ENCODE measurements around the gene PEX12. TPM values are rescaled to one million over a fixed set of nuclear protein-coding genes. Genes with fewer than 3 reads are reported as not detected.

PEX12 gene
- 10 to 100 TPM in 1 of 2 donors, 1 to 10 TPM in 1; 9.4 to 11.6 TPM for total RNA-seq

- Histone ChIP-seq H3K36me3 (no peaks in the 10 kb centered on the region), H3K9me3 (no peaks in the 10 kb centered on the region), H3K27me3 (replicated peaks; ENCODE audit: insufficient read depth) (no peaks in the 10 kb centered on the region), H3K27ac (peak within 1 kb of the TSS; percentile 73 to 79), H3K4me1 (replicated peaks) (no peaks in the 10 kb centered on the region), H3K4me3 (peak within 1 kb of the TSS; percentile 57 to 58)
- under 1% methylated on average over 45 of the region's 45 CpGs for WGBS
- intact Hi-C loops (cut with DNase I) = loop anchor here (1.0 to 5.0 kb wide), 2 partner anchors 9 to 1321 kb away; partner anchors contain the start of genes AP2B1 and CCL2
- DNase-seq (ENCODE audit: low spot score) = peak; percentile 88
- TF ChIP-seq, protein P1, sequence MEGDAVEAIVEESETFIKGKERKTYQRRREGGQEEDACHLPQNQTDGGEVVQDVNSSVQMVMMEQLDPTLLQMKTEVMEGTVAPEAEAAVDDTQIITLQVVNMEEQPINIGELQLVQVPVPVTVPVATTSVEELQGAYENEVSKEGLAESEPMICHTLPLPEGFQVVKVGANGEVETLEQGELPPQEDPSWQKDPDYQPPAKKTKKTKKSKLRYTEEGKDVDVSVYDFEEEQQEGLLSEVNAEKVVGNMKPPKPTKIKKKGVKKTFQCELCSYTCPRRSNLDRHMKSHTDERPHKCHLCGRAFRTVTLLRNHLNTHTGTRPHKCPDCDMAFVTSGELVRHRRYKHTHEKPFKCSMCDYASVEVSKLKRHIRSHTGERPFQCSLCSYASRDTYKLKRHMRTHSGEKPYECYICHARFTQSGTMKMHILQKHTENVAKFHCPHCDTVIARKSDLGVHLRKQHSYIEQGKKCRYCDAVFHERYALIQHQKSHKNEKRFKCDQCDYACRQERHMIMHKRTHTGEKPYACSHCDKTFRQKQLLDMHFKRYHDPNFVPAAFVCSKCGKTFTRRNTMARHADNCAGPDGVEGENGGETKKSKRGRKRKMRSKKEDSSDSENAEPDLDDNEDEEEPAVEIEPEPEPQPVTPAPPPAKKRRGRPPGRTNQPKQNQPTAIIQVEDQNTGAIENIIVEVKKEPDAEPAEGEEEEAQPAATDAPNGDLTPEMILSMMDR (IDR thresholded peaks at IDR 0.05) = peak in 2 of 4 experiments; percentile 11 to 35
- TF ChIP-seq POLR2A (IDR thresholded peaks at IDR 0.05) = peak; percentile 57
- peak; percentile 93 for TF ChIP-seq POLR2AphosphoS5 (IDR thresholded peaks at IDR 0.05)
These were observed at the start of gene PEX12 for GRCh38 chr17:35578197-35578928. PEX12 (minus strand) TSS chr17:35578571; CDS start chr17:35578021, 550 bp downstream.

- Histone ChIP-seq H3K36me3 (peaks cover 0 to 3% of the 10 kb centered on the region in 2 donors), H3K27me3 (replicated peaks; ENCODE audit: insufficient read depth) (no peaks in the 10 kb centered on the region), H3K4me1 (replicated peaks) (no peaks in the 10 kb centered on the region), H3K4me3 (no peak overlapping the region), H3K9me3 (no peaks in the 10 kb centered on the region), H3K27ac (no peak overlapping the region)
- no peak for TF ChIP-seq POLR2A (IDR thresholded peaks at IDR 0.05)
- no peak for TF ChIP-seq POLR2AphosphoS5 (IDR thresholded peaks at IDR 0.05)
- TF ChIP-seq, protein P1 (IDR thresholded peaks at IDR 0.05) = no peak
- 62% methylated on average over 4 of the region's 4 CpGs for WGBS
- DNase-seq (ENCODE audit: low spot score) = no peak
- intact Hi-C loops (cut with DNase I) = no loop called here
These were observed 49.0 kb upstream of the PEX12 start for GRCh38 chr17:35627417-35627816.

- DNase-seq (ENCODE audit: low spot score) = no peak
- H3K4me3 ChIP-seq = no peak overlapping the region
- 70% methylated on average over 1 of the region's 1 CpG for WGBS
- peaks cover 0 to 3% of the 10 kb centered on the region in 2 donors for H3K36me3 ChIP-seq
- H3K27me3 ChIP-seq (replicated peaks; ENCODE audit: insufficient read depth) = no peaks in the 10 kb centered on the region
- H3K27ac ChIP-seq = no peak overlapping the region
- TF ChIP-seq POLR2A (IDR thresholded peaks at IDR 0.05) (no peak), POLR2AphosphoS5 (IDR thresholded peaks at IDR 0.05) (no peak)
- TF ChIP-seq, protein P1 (IDR thresholded peaks at IDR 0.05) = no peak
- intact Hi-C loops (cut with DNase I) = no loop called here
- no peaks in the 10 kb centered on the region for H3K9me3 ChIP-seq
- peaks cover 3% of the 10 kb centered on the region for H3K4me1 ChIP-seq (replicated peaks)
These were observed 43.4 kb upstream of the PEX12 start for GRCh38 chr17:35621768-35622167.

DNA sequence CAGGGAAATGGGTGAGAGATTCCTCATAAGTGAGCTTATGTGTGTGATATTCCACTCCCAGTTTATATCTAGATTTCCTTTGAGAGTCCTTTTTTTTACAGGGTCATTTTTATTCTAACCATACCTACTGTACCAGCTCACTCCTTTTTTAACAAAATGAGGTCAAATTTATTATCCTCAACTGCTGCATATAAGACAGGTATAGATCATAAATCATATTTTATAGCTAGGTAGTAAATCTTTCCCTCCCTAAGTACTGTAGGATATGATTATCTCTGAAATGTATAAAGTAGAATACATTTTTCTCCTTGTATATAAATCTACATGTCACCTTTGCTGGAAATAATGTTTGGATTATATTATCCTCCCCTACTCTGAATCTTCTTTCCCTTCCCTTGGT lies 40.3 kb upstream of the PEX12 start:
- no peak for DNase-seq (ENCODE audit: low spot score)
- no peak overlapping the region for H3K4me3 ChIP-seq
- no peak overlapping the region for H3K27ac ChIP-seq
- H3K36me3 ChIP-seq = no peaks in the 10 kb centered on the region
- intact Hi-C loops (cut with DNase I) = no loop called here
- no peaks in the 10 kb centered on the region for H3K27me3 ChIP-seq (replicated peaks; ENCODE audit: insufficient read depth)
- TF ChIP-seq, protein P1 (IDR thresholded peaks at IDR 0.05) = no peak
- TF ChIP-seq POLR2AphosphoS5 (IDR thresholded peaks at IDR 0.05) = no peak
- TF ChIP-seq POLR2A (IDR thresholded peaks at IDR 0.05) = no peak
- H3K9me3 ChIP-seq = no peaks in the 10 kb centered on the region
- peaks cover 3% of the 10 kb centered on the region for H3K4me1 ChIP-seq (replicated peaks)

DNA sequence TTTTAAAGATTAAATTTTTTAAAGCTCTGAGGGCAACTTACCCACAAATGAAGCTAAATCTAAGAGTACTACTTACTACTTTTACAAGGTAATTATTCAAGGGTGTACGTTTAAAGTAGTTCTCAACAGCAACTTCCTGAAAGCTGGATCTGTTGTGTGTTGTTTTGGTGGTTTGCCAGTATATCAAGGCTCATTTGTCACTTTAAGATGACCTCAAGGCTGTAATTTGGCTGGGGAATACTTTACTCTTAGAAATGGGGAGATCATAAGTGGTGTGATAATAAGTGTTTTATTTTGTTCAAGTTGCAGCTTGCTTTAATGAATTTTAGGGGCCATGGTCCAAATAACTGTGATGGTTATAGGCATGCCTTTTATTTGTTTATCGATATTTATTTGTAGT lies 39.1 kb upstream of the PEX12 start:
- H3K27me3 ChIP-seq (replicated peaks; ENCODE audit: insufficient read depth) = no peaks in the 10 kb centered on the region
- no peak overlapping the region for H3K4me3 ChIP-seq
- 45% methylated on average over 2 of the region's 2 CpGs for WGBS
- intact Hi-C loops (cut with DNase I) = no loop called here
- no peak for DNase-seq (ENCODE audit: low spot score)
- peaks cover 3% of the 10 kb centered on the region for H3K4me1 ChIP-seq (replicated peaks)
- TF ChIP-seq POLR2A (IDR thresholded peaks at IDR 0.05) (no peak), POLR2AphosphoS5 (IDR thresholded peaks at IDR 0.05) (no peak)
- TF ChIP-seq, protein P1 (IDR thresholded peaks at IDR 0.05) = no peak
- no peaks in the 10 kb centered on the region for H3K9me3 ChIP-seq
- no peak overlapping the region for H3K27ac ChIP-seq
- H3K36me3 ChIP-seq = no peaks in the 10 kb centered on the region

Measured in prostate gland (tissue), 2 donors.